Dermis blood vessel endothelial cell (primary cell): ENCODE measurements around the gene POLR2A. TPM values are rescaled to one million over a fixed set of nuclear protein-coding genes. Genes with fewer than 3 reads are reported as not detected.

Experiments used
- DNase-seq: peaks from one replicate; pipeline ENCODE4 v3.0.0; 2010
- total RNA-seq: library from RNA; depleted of rRNA; stranded (reverse); fragments of >200 nt; gene quantifications from 2 replicates; pipeline ENCODE4 v1.2.3, GENCODE V29; 2014

POLR2A gene
- total RNA-seq, 1 donor from 2014 or later: 81.2 TPM

- no peak for DNase-seq
These were observed 24.7 kb downstream of the POLR2A start for GRCh38 chr17:7508846-7509245.

GRCh38 chr17:7509937-7510336 lies 25.8 kb downstream of the POLR2A start:
- DNase-seq: no peak

GRCh38 chr17:7511108-7511507 lies 26.9 kb downstream of the POLR2A start:
- DNase-seq: no peak

GRCh38 chr17:7512105-7512504 lies 27.9 kb downstream of the POLR2A start:
- DNase-seq: no peak

GRCh38 chr17:7512824-7513540 lies 28.8 kb downstream of the POLR2A start:
- no peak for DNase-seq

- DNase-seq: no peak
These were observed 29.8 kb downstream of the POLR2A start for GRCh38 chr17:7513850-7514419.

GRCh38 chr17:7515911-7516610 lies 31.9 kb downstream of the POLR2A start:
- DNase-seq: no peak

GRCh38 chr17:7523033-7523432 lies 38.9 kb downstream of the POLR2A start:
- peak; percentile 60 for DNase-seq

GRCh38 chr17:7528842-7529241 lies 44.7 kb downstream of the POLR2A start:
- DNase-seq: no peak

GRCh38 chr17:7530023-7530900 lies 46.1 kb downstream of the POLR2A start:
- no peak for DNase-seq

- no peak for DNase-seq
These were observed 53.9 kb downstream of the POLR2A start for GRCh38 chr17:7538050-7538449.

GRCh38 chr17:7538891-7539545 lies 54.9 kb downstream of the POLR2A start:
- peak; percentile 66 for DNase-seq

- no peak for DNase-seq
These were observed 57.0 kb downstream of the POLR2A start for GRCh38 chr17:7541074-7541621.

- DNase-seq: no peak
These were observed 60.7 kb downstream of the POLR2A start for GRCh38 chr17:7544911-7545310.

GRCh38 chr17:7548585-7549400 lies 64.6 kb downstream of the POLR2A start, which contains the start of gene TNFSF12:
Gene TNFSF12 (plus strand): TSS chr17:7549058. CDS start chr17:7549154, 96 bp downstream.
- peak; percentile 44 for DNase-seq

Other genes starting within 250 kb of the POLR2A start
- gene DVL2, start 249.8 kb upstream of the POLR2A start, total RNA-seq: 32.8 and 45.7 TPM in 2 replicates
- 41.4 and 42.8 TPM in 2 replicates for gene PHF23, start 244.9 kb upstream of the POLR2A start, total RNA-seq
- gene GABARAP, start 241.9 kb upstream of the POLR2A start, total RNA-seq: 148 and 196 TPM in 2 replicates
- 25.2 and 56.5 TPM in 2 replicates for gene CTDNEP1, start 232.6 kb upstream of the POLR2A start, total RNA-seq
- gene ELP5, start 232.2 kb upstream of the POLR2A start, total RNA-seq: 33.0 and 52.2 TPM in 2 replicates
- gene CLDN7, start 221.9 kb upstream of the POLR2A start, total RNA-seq: 2.4 and 5.3 TPM in 2 replicates
- gene SLC2A4, start 202.6 kb upstream of the POLR2A start, total RNA-seq: 0.28 and 0.34 TPM in 2 replicates
- 0.17 TPM in 1 of 2 replicates, not detected in the other for gene YBX2, start 189.7 kb upstream of the POLR2A start, total RNA-seq
- gene EIF5A, start 176.7 kb upstream of the POLR2A start, total RNA-seq: 416 and 525 TPM in 2 replicates
- gene GPS2, start 169.0 kb upstream of the POLR2A start, total RNA-seq: 45.2 and 45.6 TPM in 2 replicates
- 17.3 and 23.3 TPM in 2 replicates for gene NEURL4, start 155.0 kb upstream of the POLR2A start, total RNA-seq
- gene ACAP1, start 147.8 kb upstream of the POLR2A start, total RNA-seq: not detected in 2 replicates
- gene KCTD11, start 132.2 kb upstream of the POLR2A start, total RNA-seq: 2.6 and 3.2 TPM in 2 replicates
- gene TMEM95, start 129.2 kb upstream of the POLR2A start, total RNA-seq: not detected in 2 replicates
- 2.2 and 3.6 TPM in 2 replicates for gene TNK1, start 103.3 kb upstream of the POLR2A start, total RNA-seq
- 21.3 and 34.1 TPM in 2 replicates for gene PLSCR3, start 89.8 kb upstream of the POLR2A start, total RNA-seq
- gene TMEM256, start 80.3 kb upstream of the POLR2A start, total RNA-seq: 59.2 and 112 TPM in 2 replicates
- gene NLGN2, start 76.5 kb upstream of the POLR2A start, total RNA-seq: 2.7 and 5.5 TPM in 2 replicates
- gene SPEM1, start 64.0 kb upstream of the POLR2A start, total RNA-seq: not detected in 2 replicates
- gene SPEM2, start 58.8 kb upstream of the POLR2A start, total RNA-seq: not detected in 2 replicates
- gene SPEM3, start 55.5 kb upstream of the POLR2A start, total RNA-seq: not detected in 2 replicates
- 11.3 and 12.9 TPM in 2 replicates for gene TMEM102, start 48.9 kb upstream of the POLR2A start, total RNA-seq
- gene FGF11, start 44.9 kb upstream of the POLR2A start, total RNA-seq: 0.28 and 0.51 TPM in 2 replicates
- gene CHRNB1, start 39.3 kb upstream of the POLR2A start, total RNA-seq: 4.6 and 5.8 TPM in 2 replicates
- gene ZBTB4, start 4.7 kb upstream of the POLR2A start, total RNA-seq: 10.4 and 16.4 TPM in 2 replicates
- gene SLC35G6, start 2.9 kb upstream of the POLR2A start, total RNA-seq: not detected in 2 replicates
- 9.2 and 26.1 TPM in 2 replicates for gene TNFSF12, start 64.7 kb downstream of the POLR2A start, total RNA-seq
- 0.88 and 1.2 TPM in 2 replicates for gene TNFSF13, start 74.4 kb downstream of the POLR2A start, total RNA-seq
- gene SENP3, start 77.6 kb downstream of the POLR2A start, total RNA-seq: 79.8 and 89.3 TPM in 2 replicates
- gene CD68, start 95.3 kb downstream of the POLR2A start, total RNA-seq: 0.17 and 2.1 TPM in 2 replicates
- gene MPDU1, start 99.5 kb downstream of the POLR2A start, total RNA-seq: 113 and 133 TPM in 2 replicates
- gene SOX15, start 105.7 kb downstream of the POLR2A start, total RNA-seq: 0.14 and 0.17 TPM in 2 replicates
- gene FXR2, start 130.5 kb downstream of the POLR2A start, total RNA-seq: 38.8 and 51.1 TPM in 2 replicates
- gene SAT2, start 143.5 kb downstream of the POLR2A start, total RNA-seq: 20.8 and 31.5 TPM in 2 replicates
- gene SHBG, start 145.8 kb downstream of the POLR2A start, total RNA-seq: 0.51 TPM in 1 of 2 replicates, not detected in the other
- not detected in 2 replicates for gene ATP1B2, start 166.6 kb downstream of the POLR2A start, total RNA-seq
- 36.1 and 69.7 TPM in 2 replicates for gene TP53, start 203.1 kb downstream of the POLR2A start, total RNA-seq
- gene WRAP53, start 204.1 kb downstream of the POLR2A start, total RNA-seq: 7.1 and 11.2 TPM in 2 replicates
- 0.14 and 0.51 TPM in 2 replicates for gene EFNB3, start 220.8 kb downstream of the POLR2A start, total RNA-seq
- gene DNAH2, start 233.4 kb downstream of the POLR2A start, total RNA-seq: 0.42 TPM in 1 of 2 replicates, not detected in the other